ENCODE data around the gene KIFBP. TPM values are rescaled to one million over a fixed set of nuclear protein-coding genes. Genes with fewer than 3 reads are reported as not detected.

KIFBP gene
- total RNA-seq, 1 experiment from 2014 or later: 40.4 TPM

GRCh38 chr10:69060127-69060798 is 71.7 kb downstream of the KIFBP start:
- no peaks in the 10 kb centered on the region for H3K9me3 ChIP-seq
- no peak for DNase-seq
- H3K27me3 ChIP-seq: no peaks in the 10 kb centered on the region
- no peaks in the 10 kb centered on the region for H3K36me3 ChIP-seq
- no peak overlapping the region for H3K4me3 ChIP-seq

- H3K27me3 ChIP-seq: no peaks in the 10 kb centered on the region
- no peaks in the 10 kb centered on the region for H3K36me3 ChIP-seq
- DNase-seq: peak; percentile 62
- peak overlapping the region; percentile 16; the same call in 1 of the 2 replicates for H3K4me3 ChIP-seq
- no peaks in the 10 kb centered on the region for H3K9me3 ChIP-seq
Observed at GRCh38 chr10:69061305-69062161, 72.9 kb downstream of the KIFBP start.

DNA sequence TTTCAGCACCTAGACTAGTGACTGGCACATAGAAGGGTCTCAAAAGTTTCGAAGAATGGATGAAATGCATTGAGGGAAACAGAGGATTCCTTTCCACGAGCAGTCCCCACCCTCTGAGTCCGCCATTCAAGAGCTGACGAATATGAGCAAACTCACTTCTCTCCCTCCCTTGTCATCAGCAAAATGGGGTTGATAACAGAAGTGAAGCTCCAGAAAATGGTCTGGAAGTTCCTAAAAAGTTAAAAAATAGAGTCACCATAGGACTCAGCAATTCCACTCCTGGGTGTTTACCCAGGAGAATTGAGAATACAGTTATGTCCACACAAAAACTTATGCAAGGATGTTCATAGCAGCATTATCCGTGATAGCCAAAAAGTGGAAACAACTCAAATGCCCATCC is 74.3 kb downstream of the KIFBP start:
- H3K27me3 ChIP-seq: no peaks in the 10 kb centered on the region
- H3K4me3 ChIP-seq: no peak overlapping the region
- H3K36me3 ChIP-seq: no peaks in the 10 kb centered on the region
- DNase-seq: no peak
- no peaks in the 10 kb centered on the region for H3K9me3 ChIP-seq

- no peak for DNase-seq
- no peaks in the 10 kb centered on the region for H3K27me3 ChIP-seq
- H3K9me3 ChIP-seq: no peaks in the 10 kb centered on the region
- no peaks in the 10 kb centered on the region for H3K36me3 ChIP-seq
- H3K4me3 ChIP-seq: no peak overlapping the region
Observed at GRCh38 chr10:69064762-69065328, 76.2 kb downstream of the KIFBP start.

- H3K27me3 ChIP-seq: no peaks in the 10 kb centered on the region
- no peaks in the 10 kb centered on the region for H3K9me3 ChIP-seq
- H3K36me3 ChIP-seq: no peaks in the 10 kb centered on the region
- peak; percentile 46 for DNase-seq
- no peak overlapping the region for H3K4me3 ChIP-seq
Observed at GRCh38 chr10:69065406-69066361, 77.1 kb downstream of the KIFBP start.

Other genes with a start within 250 kb of the KIFBP start
- 1.8 TPM in 1 of 2 replicates, not detected in the other for gene STOX1, start 161.3 kb upstream of the KIFBP start, total RNA-seq (2014; rRNA removed; shearing (Covaris generic); ENCODE audit: low replicate concordance)
- 26.2 and 39.2 TPM in 2 replicates for gene DDX50, start 87.5 kb upstream of the KIFBP start, total RNA-seq (2014; rRNA removed; shearing (Covaris generic); ENCODE audit: low replicate concordance)
- 68.3 and 94.6 TPM in 2 replicates for gene DDX21, start 32.6 kb upstream of the KIFBP start, total RNA-seq (2014; rRNA removed; shearing (Covaris generic); ENCODE audit: low replicate concordance)
- gene SRGN, start 99.3 kb downstream of the KIFBP start, total RNA-seq (2014; rRNA removed; shearing (Covaris generic); ENCODE audit: low replicate concordance): 10.2 and 19.6 TPM in 2 replicates
- 19.0 and 22.3 TPM in 2 replicates for gene VPS26A, start 135.4 kb downstream of the KIFBP start, total RNA-seq (2014; rRNA removed; shearing (Covaris generic); ENCODE audit: low replicate concordance)
- gene SUPV3L1, start 191.4 kb downstream of the KIFBP start, total RNA-seq (2014; rRNA removed; shearing (Covaris generic); ENCODE audit: low replicate concordance): 21.2 and 23.3 TPM in 2 replicates
- 0.20 TPM in 1 of 2 replicates, not detected in the other for gene HKDC1, start 231.5 kb downstream of the KIFBP start, total RNA-seq (2014; rRNA removed; shearing (Covaris generic); ENCODE audit: low replicate concordance)